PC-3 (cell line): ENCODE data around the gene COMT. TPM values are rescaled to one million over a fixed set of nuclear protein-coding genes. Genes with fewer than 3 reads are reported as not detected.

Experiments
- ATAC-seq: fragments of 200-7000 bp; cut with Tn5 transposase; 2 replicates; pipeline ENCODE4 v1.9.1; 2020; ENCODE audit warnings: mild to moderate bottlenecking, moderate library complexity
- BruUV-seq: library from RNA; stranded (reverse); fragments of 400-500 nt; replicated peaks from 2 replicates; lab custom pipeline; 2021; lab: Mats Ljungman, UMichigan
- CTCF ChIA-PET: fragments of 300-600 bp; sonication (Branson Sonifier 250); formaldehyde crosslinking; loops from one replicate; lab custom pipeline; 2022; ENCODE audit warnings: antibody characterized with exemption; lab: Charles Lee
- POLR2A ChIA-PET: fragments of 300-600 bp; sonication (Branson Sonifier 250); formaldehyde crosslinking; loops from one replicate; lab custom pipeline; 2022; ENCODE audit warnings: antibody characterized with exemption; ENCODE audit not compliant: unreplicated experiment; lab: Charles Lee
- DNase-seq: peaks from one replicate; pipeline ENCODE4 v3.0.0-alpha.2; 2015
- H2AFZ ChIP-seq: fragments of 300-600 bp; sonication (generic); 2 replicates; pipeline ENCODE4 v1.6.0; 2016; ENCODE audit warnings: antibody characterized with exemption, low read length
- H3F3A ChIP-seq: fragments of 300-600 bp; sonication (generic); one replicate; pipeline ENCODE4 v1.6.0; 2017; ENCODE audit warnings: antibody characterized with exemption, low read length, control low read depth, mild to moderate bottlenecking; ENCODE audit not compliant: unreplicated experiment
- H3K27ac ChIP-seq: fragments of 300-600 bp; sonication (generic); 2 replicates; pipeline ENCODE4 v1.5.1; 2016; ENCODE audit warnings: mild to moderate bottlenecking, low read length
- H3K27me3 ChIP-seq: fragments of 300-600 bp; sonication (generic); 2 replicates; pipeline ENCODE4 v1.6.1; 2016; ENCODE audit warnings: low read length, mixed read lengths
- H3K36me3 ChIP-seq: fragments of 300-600 bp; sonication (generic); 2 replicates; pipeline ENCODE4 v1.6.1; 2016; ENCODE audit warnings: low read depth, mixed run types, low read length, mixed read lengths
- H3K4me1 ChIP-seq: fragments of 300-600 bp; sonication (generic); 2 replicates; pipeline ENCODE4 v1.5.1; 2016; ENCODE audit warnings: low read length; ENCODE audit not compliant: insufficient read depth
- H3K4me2 ChIP-seq: fragments of 300-600 bp; sonication (generic); 2 replicates; pipeline ENCODE4 v1.6.0; 2016; ENCODE audit warnings: low read length
- H3K4me3 ChIP-seq: fragments of 300-600 bp; sonication (generic); 2 replicates; pipeline ENCODE4 v1.5.1; 2016; ENCODE audit warnings: mild to moderate bottlenecking, low read length, mixed read lengths
- H3K79me2 ChIP-seq: fragments of 300-600 bp; sonication (generic); 2 replicates; pipeline ENCODE4 v1.6.1; 2017; ENCODE audit warnings: low read length, mixed read lengths
- H3K9ac ChIP-seq: fragments of 300-600 bp; sonication (generic); 2 replicates; pipeline ENCODE4 v1.6.0; 2016; ENCODE audit warnings: mild to moderate bottlenecking, low read length
- H3K9me2 ChIP-seq: fragments of 300-600 bp; sonication (generic); replicated peaks from 2 replicates; pipeline ENCODE4 v1.6.1; 2016; ENCODE audit warnings: mixed run types, low read length, mixed read lengths
- H3K9me3 ChIP-seq: fragments of 300-600 bp; sonication (generic); 2 replicates; pipeline ENCODE4 v1.6.1; 2016; ENCODE audit warnings: low read length, mixed read lengths
- H4K20me1 ChIP-seq: fragments of 300-600 bp; sonication (generic); 2 replicates; pipeline ENCODE4 v1.6.1; 2016; ENCODE audit warnings: low read length, mixed read lengths
- EZH2 ChIP-seq: fragments of 300-600 bp; sonication (generic); IDR thresholded peaks from one replicate; pipeline ENCODE4 v1.6.1; 2017; ENCODE audit warnings: antibody characterized with exemption, mild to moderate bottlenecking, low read length; ENCODE audit not compliant: unreplicated experiment
- EZH2phosphoT487 ChIP-seq: fragments of 300-600 bp; sonication (generic); IDR thresholded peaks from 2 replicates; pipeline ENCODE4 v1.6.1; 2018; ENCODE audit warnings: mild to moderate bottlenecking, antibody characterized with exemption, low read length, borderline replicate concordance
- intact Hi-C: fragments of 100-400 bp; cut with micrococcal nuclease; formaldehyde crosslinking; loops from 2 replicates; pipeline ENCODE4 v1.9.0; 2023
- total RNA-seq: library from RNA; depleted of rRNA; stranded (reverse); fragments of >200 nt; gene quantifications from 2 replicates; pipeline ENCODE4 v1.2.3, GENCODE V29; 2014
- TF ChIP-seq, protein P1 (sequence below): fragments of 300-600 bp; sonication (generic); conservative IDR thresholded peaks from 2 replicates; pipeline ENCODE4 v1.5.1; 2017; ENCODE audit warnings: antibody characterized with exemption, low read depth, mild to moderate bottlenecking, low read length

COMT gene
- total RNA-seq, 1 experiment from 2014 or later, result 204 TPM

DNA sequence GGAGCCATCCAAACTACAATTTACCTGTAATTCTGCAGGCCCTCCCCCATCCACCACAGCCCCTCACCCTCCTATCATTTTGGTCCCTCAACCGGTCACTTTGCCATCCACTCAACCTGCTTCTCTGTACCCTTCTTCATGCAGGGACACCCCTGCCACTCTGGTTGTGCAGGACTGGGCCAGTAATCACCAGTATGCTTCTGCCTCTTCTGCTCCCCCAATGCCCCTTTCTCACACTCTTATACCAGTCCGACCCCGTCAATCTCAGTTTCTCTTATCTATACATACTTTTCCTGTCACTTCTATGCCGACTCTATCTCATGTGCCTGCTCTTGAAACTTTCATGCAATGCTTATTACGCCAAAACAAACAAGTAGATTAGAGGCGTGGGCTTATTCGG, 5.1 kb upstream of the COMT start:
- H3K9me3 ChIP-seq, result no peaks in the 10 kb centered on the region

DNA sequence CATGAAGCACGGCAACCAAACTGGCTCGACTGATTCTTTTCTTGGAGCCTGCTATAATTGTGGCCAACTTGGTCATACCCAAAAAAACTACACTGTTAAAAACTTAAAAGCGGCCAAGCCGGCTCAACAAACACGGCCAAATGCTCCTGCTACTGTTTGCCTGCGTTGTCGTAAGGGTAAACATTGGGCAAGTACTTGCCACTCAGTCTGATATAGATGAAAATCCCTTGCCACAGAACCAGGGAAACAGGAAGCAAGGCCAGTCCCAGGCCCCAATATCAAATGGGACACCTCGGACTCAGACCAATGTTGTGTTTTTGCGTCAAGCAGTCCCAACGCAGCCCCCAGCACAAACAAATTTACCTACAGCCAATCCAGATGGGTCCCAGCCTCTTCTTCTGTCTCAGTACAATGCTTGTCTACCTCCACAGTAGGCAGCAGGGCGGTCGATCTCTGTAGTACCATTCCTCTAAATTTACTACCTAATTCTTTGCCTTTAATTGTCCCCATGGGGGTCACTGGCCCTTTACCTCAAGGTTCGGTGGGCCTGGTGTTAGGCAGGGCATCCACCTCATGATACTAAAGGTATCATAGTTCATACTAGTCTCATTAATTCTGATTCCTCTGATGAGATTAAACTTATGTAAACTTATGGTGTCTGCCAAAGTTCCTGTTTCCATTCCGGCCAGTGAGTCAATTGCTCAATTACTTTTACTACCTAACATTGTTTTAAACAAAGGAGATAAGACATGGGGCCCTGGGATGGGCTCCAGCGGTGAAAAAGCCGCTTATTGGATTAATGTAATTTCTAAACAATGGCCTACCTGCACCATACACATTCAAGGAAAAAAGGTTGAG, 3.7 kb upstream of the COMT start:
- no peak overlapping the region for H3K4me3 ChIP-seq
- no peaks in the 10 kb centered on the region for H3K9me3 ChIP-seq
- peaks cover 28% of the 10 kb centered on the region for H3K79me2 ChIP-seq
- no peaks in the 10 kb centered on the region; the same call in 1 of the 2 replicates for H3K36me3 ChIP-seq
- no TSS peak for BruUV-seq
- H3K27me3 ChIP-seq, result no peaks in the 10 kb centered on the region
- H3K4me1 ChIP-seq, result peaks cover 18% of the 10 kb centered on the region
- no peak overlapping the region for H3K27ac ChIP-seq
- no peaks in the 10 kb centered on the region for H3K9me2 ChIP-seq
- intact Hi-C loops, result no loop called here
- H4K20me1 ChIP-seq, result no peaks in the 10 kb centered on the region
- CTCF ChIA-PET, result no interaction called here
- H3K4me2 ChIP-seq, result no peak overlapping the region
- no peak overlapping the region for H3K9ac ChIP-seq
- no peaks in the 10 kb centered on the region for H3F3A ChIP-seq
- ATAC-seq (no peak), DNase-seq (no peak)
- H2AFZ ChIP-seq, result no peak overlapping the region
- POLR2A ChIA-PET, result no interaction called here
- TF ChIP-seq EZH2 (no peak), EZH2phosphoT487 (no peak)
- TF ChIP-seq, protein P1, sequence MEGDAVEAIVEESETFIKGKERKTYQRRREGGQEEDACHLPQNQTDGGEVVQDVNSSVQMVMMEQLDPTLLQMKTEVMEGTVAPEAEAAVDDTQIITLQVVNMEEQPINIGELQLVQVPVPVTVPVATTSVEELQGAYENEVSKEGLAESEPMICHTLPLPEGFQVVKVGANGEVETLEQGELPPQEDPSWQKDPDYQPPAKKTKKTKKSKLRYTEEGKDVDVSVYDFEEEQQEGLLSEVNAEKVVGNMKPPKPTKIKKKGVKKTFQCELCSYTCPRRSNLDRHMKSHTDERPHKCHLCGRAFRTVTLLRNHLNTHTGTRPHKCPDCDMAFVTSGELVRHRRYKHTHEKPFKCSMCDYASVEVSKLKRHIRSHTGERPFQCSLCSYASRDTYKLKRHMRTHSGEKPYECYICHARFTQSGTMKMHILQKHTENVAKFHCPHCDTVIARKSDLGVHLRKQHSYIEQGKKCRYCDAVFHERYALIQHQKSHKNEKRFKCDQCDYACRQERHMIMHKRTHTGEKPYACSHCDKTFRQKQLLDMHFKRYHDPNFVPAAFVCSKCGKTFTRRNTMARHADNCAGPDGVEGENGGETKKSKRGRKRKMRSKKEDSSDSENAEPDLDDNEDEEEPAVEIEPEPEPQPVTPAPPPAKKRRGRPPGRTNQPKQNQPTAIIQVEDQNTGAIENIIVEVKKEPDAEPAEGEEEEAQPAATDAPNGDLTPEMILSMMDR, result no peak

More for the DNA sequence above, 5.1 kb upstream of the COMT start:
- ChIA-PET POLR2A (no interaction called here), CTCF (no interaction called here)
- ATAC-seq, result no peak
- Histone ChIP-seq H3K27ac (no peak overlapping the region), H3K4me2 (no peak overlapping the region), H3K4me3 (no peak overlapping the region), H3K79me2 (peaks cover 15% of the 10 kb centered on the region), H3K9me2 (no peaks in the 10 kb centered on the region), H3K4me1 (peaks cover 10% of the 10 kb centered on the region), H3K27me3 (no peaks in the 10 kb centered on the region), H3K9ac (no peak overlapping the region), H4K20me1 (no peaks in the 10 kb centered on the region), H2AFZ (no peak overlapping the region), H3F3A (no peaks in the 10 kb centered on the region), H3K36me3 (no peaks in the 10 kb centered on the region; the same call in 1 of the 2 replicates)
- no peak for DNase-seq
- TF ChIP-seq EZH2phosphoT487 (no peak), EZH2 (no peak)
- TF ChIP-seq, protein P1, result no peak
- intact Hi-C loops, result no loop called here
- no TSS peak for BruUV-seq
